Cerebellar nuclear complex (tissue), 1 donor: Measurements from ENCODE around the gene FAM120A.

Experiments
- DNase-seq, 2 experiments: peaks; one replicate each; lab custom pipeline; 2025; lab: John Stamatoyannopoulos, UW

Gene FAM120A

GRCh38 chr9:93595861-93596365, 144.4 kb downstream of the FAM120A start:
- no peak for DNase-seq

GRCh38 chr9:93596399-93596798, 144.9 kb downstream of the FAM120A start:
- DNase-seq = no peak

GRCh38 chr9:93597142-93597706, 145.7 kb downstream of the FAM120A start:
- DNase-seq = no peak

GRCh38 chr9:93597871-93598646, 146.6 kb downstream of the FAM120A start:
- peak in 1 of 2 experiments; percentile 27 for DNase-seq

GRCh38 chr9:93598647-93599241, 147.3 kb downstream of the FAM120A start:
- DNase-seq = no peak

- no peak for DNase-seq
Measured at GRCh38 chr9:93599571-93600403, 148.3 kb downstream of the FAM120A start.

GRCh38 chr9:93600504-93600903, 149.0 kb downstream of the FAM120A start:
- DNase-seq = no peak

GRCh38 chr9:93601063-93601462, 149.6 kb downstream of the FAM120A start:
- DNase-seq = no peak

GRCh38 chr9:93601666-93602065, 150.2 kb downstream of the FAM120A start:
- DNase-seq = no peak

GRCh38 chr9:93603011-93603410, 151.5 kb downstream of the FAM120A start:
- no peak for DNase-seq

GRCh38 chr9:93603906-93604326, 152.4 kb downstream of the FAM120A start:
- no peak for DNase-seq

- DNase-seq = no peak
Measured at GRCh38 chr9:93606187-93606586, 154.7 kb downstream of the FAM120A start.

GRCh38 chr9:93610206-93610605, 158.7 kb downstream of the FAM120A start:
- no peak for DNase-seq

- DNase-seq = no peak
Measured at GRCh38 chr9:93612052-93612795, 160.7 kb downstream of the FAM120A start.

GRCh38 chr9:93612796-93613154, 161.3 kb downstream of the FAM120A start:
- no peak for DNase-seq

- no peak for DNase-seq
Measured at GRCh38 chr9:93613174-93613573, 161.7 kb downstream of the FAM120A start.

GRCh38 chr9:93613791-93614190, 162.3 kb downstream of the FAM120A start:
- DNase-seq = no peak

GRCh38 chr9:93614830-93615468, 163.5 kb downstream of the FAM120A start:
- DNase-seq = no peak
